Natural killer cell (primary cell): ENCODE measurements around the gene IREB2. TPM values are rescaled to one million over a fixed set of nuclear protein-coding genes. Genes with fewer than 3 reads are reported as not detected.

Experiments
- ATAC-seq, 3 donors: fragments of 150-1000 bp in 2 of 3; fragments of 200-7000 bp in 1 of 3; cut with Tn5 transposase; 1 replicate in 1 of 3; 2 replicates in 2 of 3; pipeline ENCODE4 v1.10.0; 2021; ENCODE audit warnings: mild to moderate bottlenecking in 2 of 3, moderate library complexity in 2 of 3
- DNase-seq, 2 donors: peaks; one replicate each; pipeline versions ENCODE4 v3.0.0 to v3.0.0-alpha.2; 2013 to 2021; ENCODE audit warnings: mixed read lengths in 1 of 2
- H3K27ac ChIP-seq: one replicate; pipeline ENCODE4 v1.5.1; 2013; ENCODE audit warnings: mild to moderate bottlenecking, low read length
- H3K27me3 ChIP-seq: one replicate; pipeline ENCODE4 v1.6.1; 2013; ENCODE audit warnings: low read length; ENCODE audit not compliant: control insufficient read depth, insufficient read depth
- H3K36me3 ChIP-seq: one replicate; pipeline ENCODE4 v1.6.1; 2013; ENCODE audit warnings: low read length; ENCODE audit not compliant: control insufficient read depth, insufficient read depth
- H3K4me1 ChIP-seq: one replicate; pipeline ENCODE4 v1.6.1; 2013; ENCODE audit warnings: low read length; ENCODE audit not compliant: control insufficient read depth, insufficient read depth
- H3K4me3 ChIP-seq: one replicate; pipeline ENCODE4 v1.5.1; 2013; ENCODE audit warnings: low read length
- H3K9me3 ChIP-seq: one replicate; pipeline ENCODE4 v1.6.1; 2013; ENCODE audit warnings: low read length; ENCODE audit not compliant: control insufficient read depth, insufficient read depth
- H3K27ac Mint-ChIP-seq, 2 donors: one replicate each; pipeline ENCODE4 v1.8.0; 2022; ENCODE audit warnings: mild to moderate bottlenecking in 2 of 2, mixed read lengths in 2 of 2, moderate library complexity in 1 of 2
- H3K27me3 Mint-ChIP-seq, 2 donors: one replicate each; pipeline ENCODE4 v1.8.0; 2022; ENCODE audit warnings: low read depth in 2 of 2, mixed read lengths in 2 of 2
- H3K36me3 Mint-ChIP-seq: one replicate; pipeline ENCODE4 v1.8.0; 2022; ENCODE audit warnings: mixed read lengths
- H3K4me1 Mint-ChIP-seq, 2 donors: one replicate each; pipeline ENCODE4 v1.8.0; 2022; ENCODE audit warnings: mixed read lengths in 2 of 2
- H3K4me3 Mint-ChIP-seq: one replicate; pipeline ENCODE4 v1.8.0; 2022; ENCODE audit warnings: mild to moderate bottlenecking, moderate library complexity, mixed read lengths
- H3K9me3 Mint-ChIP-seq, 2 donors: one replicate each; pipeline ENCODE4 v1.8.0; 2022; ENCODE audit warnings: mixed read lengths in 2 of 2
- WGBS: methylation state at CpG from one replicate; pipeline ENCODE4 v1.1.7; 2013; ENCODE audit warnings: missing lambda C conversion rate; ENCODE audit not compliant: insufficient coverage; 5-methylcytosine and 5-hydroxymethylcytosine counted together
- intact Hi-C: fragments of 100-400 bp; cut with micrococcal nuclease; formaldehyde crosslinking; loops from one replicate; pipeline ENCODE4 v1.14.2; 2022
- total RNA-seq, 4 donors: library from RNA; stranded (reverse); fragments of 120-200 nt in 1 of 4; gene quantifications; one replicate each; pipeline versions ENCODE4 v1.2.3 to v1.2.4, GENCODE V29; 2013 to 2022
- TF ChIP-seq, protein P1 (sequence below): fragments of 200-600 bp; IDR thresholded peaks from one replicate; pipeline ENCODE4 v1.8.0; 2022; ENCODE audit warnings: antibody characterized with exemption

IREB2 gene
- total RNA-seq, 3 donors from 2014 or later (not counting 1 experiment from before 2014, with no cell fraction given), result 84.9 to 121 (median 99.0) TPM

GRCh38 chr15:78418686-78419085 is 19.3 kb upstream of the IREB2 start:
- no peaks in the 10 kb centered on the region for H3K9me3 Mint-ChIP-seq
- intact Hi-C loops, result no loop called here
- H3K4me1 ChIP-seq, result no peaks in the 10 kb centered on the region
- TF ChIP-seq, protein P1, sequence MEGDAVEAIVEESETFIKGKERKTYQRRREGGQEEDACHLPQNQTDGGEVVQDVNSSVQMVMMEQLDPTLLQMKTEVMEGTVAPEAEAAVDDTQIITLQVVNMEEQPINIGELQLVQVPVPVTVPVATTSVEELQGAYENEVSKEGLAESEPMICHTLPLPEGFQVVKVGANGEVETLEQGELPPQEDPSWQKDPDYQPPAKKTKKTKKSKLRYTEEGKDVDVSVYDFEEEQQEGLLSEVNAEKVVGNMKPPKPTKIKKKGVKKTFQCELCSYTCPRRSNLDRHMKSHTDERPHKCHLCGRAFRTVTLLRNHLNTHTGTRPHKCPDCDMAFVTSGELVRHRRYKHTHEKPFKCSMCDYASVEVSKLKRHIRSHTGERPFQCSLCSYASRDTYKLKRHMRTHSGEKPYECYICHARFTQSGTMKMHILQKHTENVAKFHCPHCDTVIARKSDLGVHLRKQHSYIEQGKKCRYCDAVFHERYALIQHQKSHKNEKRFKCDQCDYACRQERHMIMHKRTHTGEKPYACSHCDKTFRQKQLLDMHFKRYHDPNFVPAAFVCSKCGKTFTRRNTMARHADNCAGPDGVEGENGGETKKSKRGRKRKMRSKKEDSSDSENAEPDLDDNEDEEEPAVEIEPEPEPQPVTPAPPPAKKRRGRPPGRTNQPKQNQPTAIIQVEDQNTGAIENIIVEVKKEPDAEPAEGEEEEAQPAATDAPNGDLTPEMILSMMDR, result no peak
- H3K36me3 Mint-ChIP-seq, result no peaks in the 10 kb centered on the region
- no peaks in the 10 kb centered on the region for H3K36me3 ChIP-seq
- no peaks in the 10 kb centered on the region for H3K9me3 ChIP-seq
- ATAC-seq (no peak), DNase-seq (no peak)
- H3K4me3 ChIP-seq, result no peak overlapping the region
- no peak overlapping the region for H3K4me3 Mint-ChIP-seq
- H3K27ac ChIP-seq, result no peak overlapping the region
- peaks cover 0 to 7% of the 10 kb centered on the region in 2 donors for H3K4me1 Mint-ChIP-seq
- H3K27me3 ChIP-seq, result no peaks in the 10 kb centered on the region
- 73% methylated on average over 9 of the region's 9 CpGs for WGBS
- no peak overlapping the region for H3K27ac Mint-ChIP-seq
- H3K27me3 Mint-ChIP-seq, result peaks cover 11 to 23% of the 10 kb centered on the region in 2 donors

- peaks cover 14 to 30% of the 10 kb centered on the region in 2 donors for H3K27me3 Mint-ChIP-seq
- H3K4me1 Mint-ChIP-seq, result peaks cover 0 to 7% of the 10 kb centered on the region in 2 donors
- ATAC-seq (no peak), DNase-seq (no peak)
- intact Hi-C loops, result no loop called here
- H3K36me3 Mint-ChIP-seq, result no peaks in the 10 kb centered on the region
- Histone ChIP-seq H3K4me3 (no peak overlapping the region), H3K36me3 (no peaks in the 10 kb centered on the region), H3K27ac (no peak overlapping the region), H3K27me3 (no peaks in the 10 kb centered on the region), H3K9me3 (no peaks in the 10 kb centered on the region), H3K4me1 (no peaks in the 10 kb centered on the region)
- no peak overlapping the region for H3K4me3 Mint-ChIP-seq
- TF ChIP-seq, protein P1, result no peak
- no peaks in the 10 kb centered on the region for H3K9me3 Mint-ChIP-seq
- 89% methylated on average over 1 of the region's 3 CpGs for WGBS
- no peak overlapping the region for H3K27ac Mint-ChIP-seq
These were observed 18.6 kb upstream of the IREB2 start for GRCh38 chr15:78419367-78419766.

DNA sequence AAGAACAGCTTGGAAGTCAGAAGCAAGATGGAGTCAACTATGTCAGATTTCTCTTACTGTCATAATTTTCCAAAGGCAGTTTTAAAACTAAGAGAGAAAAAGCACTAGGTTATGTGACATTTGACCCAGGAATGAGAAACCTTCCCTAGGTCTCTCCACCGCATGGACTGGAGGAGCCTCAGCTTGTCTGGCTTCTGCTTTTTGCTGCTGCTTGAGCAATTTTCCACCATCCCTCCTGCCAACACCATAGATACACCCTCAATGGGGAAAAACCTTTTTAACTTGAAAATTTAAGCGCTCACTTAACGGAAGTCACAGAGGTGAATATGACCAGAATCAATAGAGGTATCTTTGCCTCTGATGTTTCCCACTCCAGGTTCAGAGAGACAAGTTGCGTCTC is 17.8 kb upstream of the IREB2 start:
- ATAC-seq (no peak), DNase-seq (no peak)
- intact Hi-C loops, result loop anchor here (5.0 kb wide), 1 partner anchor 463 kb away; no protein-coding TSS in a partner anchor
- WGBS, result 99% methylated on average over 4 of the region's 4 CpGs
- no peaks in the 10 kb centered on the region for H3K27me3 ChIP-seq
- H3K4me3 Mint-ChIP-seq, result no peak overlapping the region
- H3K27me3 Mint-ChIP-seq, result peaks cover 11 to 30% of the 10 kb centered on the region in 2 donors
- no peaks in the 10 kb centered on the region for H3K4me1 ChIP-seq
- H3K27ac Mint-ChIP-seq, result no peak overlapping the region
- H3K4me1 Mint-ChIP-seq, result peaks cover 0 to 7% of the 10 kb centered on the region in 2 donors
- no peaks in the 10 kb centered on the region for H3K36me3 Mint-ChIP-seq
- TF ChIP-seq, protein P1, result no peak
- H3K4me3 ChIP-seq, result no peak overlapping the region
- no peak overlapping the region for H3K27ac ChIP-seq
- no peaks in the 10 kb centered on the region for H3K36me3 ChIP-seq
- no peaks in the 10 kb centered on the region for H3K9me3 Mint-ChIP-seq
- no peaks in the 10 kb centered on the region for H3K9me3 ChIP-seq

- Mint-ChIP-seq H3K4me1 (peaks cover 0 to 7% of the 10 kb centered on the region in 2 donors), H3K27me3 (peaks cover 11 to 30% of the 10 kb centered on the region in 2 donors), H3K36me3 (no peaks in the 10 kb centered on the region), H3K4me3 (no peak overlapping the region), H3K9me3 (no peaks in the 10 kb centered on the region), H3K27ac (no peak overlapping the region)
- H3K4me1 ChIP-seq, result no peaks in the 10 kb centered on the region
- intact Hi-C loops, result loop anchor here (5.0 kb wide), 1 partner anchor 463 kb away; no protein-coding TSS in a partner anchor
- no peak overlapping the region for H3K27ac ChIP-seq
- no peak for DNase-seq
- no peak overlapping the region for H3K4me3 ChIP-seq
- ATAC-seq, result no peak
- TF ChIP-seq, protein P1, result no peak
- H3K9me3 ChIP-seq, result no peaks in the 10 kb centered on the region
- no peaks in the 10 kb centered on the region for H3K36me3 ChIP-seq
- no peaks in the 10 kb centered on the region for H3K27me3 ChIP-seq
- 78% methylated on average over 8 of the region's 8 CpGs for WGBS
These were observed 17.2 kb upstream of the IREB2 start for GRCh38 chr15:78420766-78421165.
